Stimulated activated naive CD8-positive, alpha-beta T cell treated with anti-CD3 and anti-CD28 coated beads, Interleukin-15, Interleukin-2, amounts not matched to agents 100 U/mL and 50 U/mL, for 24 hours (primary cell): Measurements from ENCODE around the gene MAML2.
"Not testable (repeated sequence)": the region's sequence is repeated elsewhere in the genome, so short reads cannot be mapped to it uniquely, and the experiment has no call there.

ENCODE experiments used
- ATAC-seq: fragments of 150-1000 bp; cut with Tn5 transposase; one replicate; pipeline ENCODE4 v1.10.0; 2021
- DNase-seq: peaks from one replicate; pipeline ENCODE4 v3.0.0; 2021

Gene MAML2

GRCh38 chr11:96185220-96185768 lies 157.7 kb downstream of the MAML2 start:
- no peak for ATAC-seq
- no peak for DNase-seq

- not testable (repeated sequence) for ATAC-seq, DNase-seq
Measured at GRCh38 chr11:96180937-96181336, 162.1 kb downstream of the MAML2 start.

- ATAC-seq = no peak
- no peak for DNase-seq
Measured at GRCh38 chr11:96180341-96180740, 162.7 kb downstream of the MAML2 start.

- ATAC-seq = no peak
- no peak for DNase-seq
Measured at GRCh38 chr11:96179905-96180304, 163.1 kb downstream of the MAML2 start.

GRCh38 chr11:96178887-96179279 lies 164.1 kb downstream of the MAML2 start:
- ATAC-seq = no peak
- no peak for DNase-seq

- ATAC-seq (no peak), DNase-seq (no peak)
Measured at GRCh38 chr11:96178049-96178886, 164.7 kb downstream of the MAML2 start.

- DNase-seq (no peak), ATAC-seq (no peak)
Measured at GRCh38 chr11:96177146-96177545, 165.8 kb downstream of the MAML2 start.

GRCh38 chr11:96173906-96174305 lies 169.1 kb downstream of the MAML2 start:
- no peak for DNase-seq

GRCh38 chr11:96173422-96173821 lies 169.6 kb downstream of the MAML2 start:
- no peak for ATAC-seq

More at GRCh38 chr11:96173906-96174305, 169.1 kb downstream of the MAML2 start:
- no peak for ATAC-seq

GRCh38 chr11:96172604-96173003 lies 170.4 kb downstream of the MAML2 start:
- ATAC-seq (no peak), DNase-seq (no peak)

More at GRCh38 chr11:96173422-96173821, 169.6 kb downstream of the MAML2 start:
- no peak for DNase-seq

GRCh38 chr11:96169250-96169649 lies 173.7 kb downstream of the MAML2 start:
- DNase-seq (no peak), ATAC-seq (no peak)

GRCh38 chr11:96168623-96169022 lies 174.4 kb downstream of the MAML2 start:
- DNase-seq (no peak), ATAC-seq (peak; percentile 57)

- ATAC-seq (no peak), DNase-seq (no peak)
Measured at GRCh38 chr11:96167787-96168186, 175.2 kb downstream of the MAML2 start.

GRCh38 chr11:96167203-96167758 lies 175.7 kb downstream of the MAML2 start:
- ATAC-seq (no peak), DNase-seq (no peak)

GRCh38 chr11:96162816-96163499 lies 180.0 kb downstream of the MAML2 start:
- DNase-seq = no peak
- ATAC-seq = no peak

- ATAC-seq = no peak
- no peak for DNase-seq
Measured at GRCh38 chr11:96161307-96162089, 181.5 kb downstream of the MAML2 start.

GRCh38 chr11:96160732-96161306 lies 182.2 kb downstream of the MAML2 start:
- DNase-seq = no peak

GRCh38 chr11:96159968-96160367 lies 183.0 kb downstream of the MAML2 start:
- ATAC-seq = no peak
- no peak for DNase-seq

More at GRCh38 chr11:96160732-96161306, 182.2 kb downstream of the MAML2 start:
- no peak for ATAC-seq

GRCh38 chr11:96158126-96158525 lies 184.9 kb downstream of the MAML2 start:
- ATAC-seq = no peak
- DNase-seq = no peak

GRCh38 chr11:96157517-96157873 lies 185.5 kb downstream of the MAML2 start:
- DNase-seq (no peak), ATAC-seq (no peak)

- ATAC-seq = no peak
- no peak for DNase-seq
Measured at GRCh38 chr11:96156379-96156722, 186.6 kb downstream of the MAML2 start.
